Endodermal cell (in vitro differentiated cells): ENCODE results near the gene FBXL19. TPM values are rescaled to one million over a fixed set of nuclear protein-coding genes. Genes with fewer than 3 reads are reported as not detected.
A peak's percentile ranks its signal among the peaks of the same experiment; 100 is the strongest.

Experiments used
- DNase-seq: peaks from one replicate; pipeline ENCODE4 v3.0.0-alpha.2; 2017
- H3K27ac ChIP-seq: 2 replicates; pipeline ENCODE4 v1.5.1; 2013; ENCODE audit warnings: mild to moderate bottlenecking, low read depth, low read length, moderate library complexity
- H3K27me3 ChIP-seq: 2 replicates; pipeline ENCODE4 v1.6.1; 2013; ENCODE audit warnings: mild to moderate bottlenecking, low read length, moderate library complexity; ENCODE audit not compliant: insufficient read depth, control insufficient read depth, poor library complexity, severe bottlenecking
- H3K36me3 ChIP-seq: 2 replicates; pipeline ENCODE4 v1.7.0; 2013; ENCODE audit warnings: mild to moderate bottlenecking, low read length, moderate library complexity; ENCODE audit not compliant: control insufficient read depth, insufficient read depth
- H3K4me1 ChIP-seq: one replicate; pipeline ENCODE4 v1.7.0; 2013; ENCODE audit warnings: low read length; ENCODE audit not compliant: control insufficient read depth, insufficient read depth
- H3K4me3 ChIP-seq: 2 replicates; pipeline ENCODE4 v1.5.1; 2013; ENCODE audit warnings: mild to moderate bottlenecking, low read length, moderate library complexity
- H3K9ac ChIP-seq: 2 replicates; pipeline ENCODE4 v1.6.1; 2013; ENCODE audit warnings: mild to moderate bottlenecking, low read length, moderate library complexity; ENCODE audit not compliant: poor library complexity, severe bottlenecking; ENCODE audit errors: extremely low read depth
- H3K9me3 ChIP-seq: 2 replicates; pipeline ENCODE4 v1.6.1; 2013; ENCODE audit warnings: mild to moderate bottlenecking, low read length, moderate library complexity; ENCODE audit not compliant: control insufficient read depth
- H3K27ac Mint-ChIP-seq: 2 replicates; pipeline ENCODE4 v1.8.0; 2020; ENCODE audit warnings: mixed read lengths
- H3K27me3 Mint-ChIP-seq: 2 replicates; pipeline ENCODE4 v1.8.0; 2021; ENCODE audit warnings: mild to moderate bottlenecking, mixed read lengths; ENCODE audit not compliant: insufficient read depth
- H3K36me3 Mint-ChIP-seq: 2 replicates; pipeline ENCODE4 v1.8.0; 2020; ENCODE audit warnings: low read depth, mixed read lengths
- H3K4me1 Mint-ChIP-seq: 2 replicates; pipeline ENCODE4 v1.8.0; 2020; ENCODE audit warnings: mixed read lengths
- H3K4me3 Mint-ChIP-seq: 2 replicates; pipeline ENCODE4 v1.8.0; 2020; ENCODE audit warnings: mild to moderate bottlenecking, moderate library complexity, mixed read lengths
- H3K9me3 Mint-ChIP-seq: 2 replicates; pipeline ENCODE4 v1.8.0; 2020; ENCODE audit warnings: mild to moderate bottlenecking, mixed read lengths
- CTCF ChIP-seq: fragments of 200-600 bp; sonication (generic); conservative IDR thresholded peaks from 2 replicates; pipeline ENCODE4 v1.5.0; 2021; ENCODE audit warnings: antibody characterized with exemption, mild to moderate bottlenecking
- WGBS, 2 experiments: methylation state at CpG; one replicate each; pipeline versions ENCODE4 v1.1.5 to v1.1.7; 2013; ENCODE audit warnings: missing lambda C conversion rate in 2 of 2, mixed read lengths in 1 of 2; ENCODE audit not compliant: insufficient coverage in 1 of 2, insufficient read length in 1 of 2; 5-methylcytosine and 5-hydroxymethylcytosine counted together
- total RNA-seq, 2 donors: library from RNA; stranded (reverse); fragmentation: NEBNext Ultra II Directional in 1 of 2; extraction: Animal tissue kit (Norgen Biotek cat#: 25700) in 1 of 2; gene quantifications; 2 replicates in 1 of 2; 3 replicates in 1 of 2; pipeline ENCODE4 v1.2.1, GENCODE V29; 2021

FBXL19 gene
- total RNA-seq, 2 donors from 2014 or later: 74.0 to 84.3 TPM

GRCh38 chr16:30991052-30991451, 67.7 kb downstream of the FBXL19 start:
- peak overlapping the region; percentile 55 for H3K27ac Mint-ChIP-seq
- Histone ChIP-seq H3K27me3 (peaks cover 3% of the 10 kb centered on the region), H3K9ac (no peak overlapping the region), H3K4me3 (no peak overlapping the region), H3K36me3 (no peaks in the 10 kb centered on the region), H3K9me3 (no peaks in the 10 kb centered on the region), H3K4me1 (no peaks in the 10 kb centered on the region), H3K27ac (no peak overlapping the region)
- H3K4me3 Mint-ChIP-seq: no peak overlapping the region
- WGBS, 2 experiments: 40 to 80% methylated on average over 2 to 8 of the region's 8 CpGs
- no peak for DNase-seq
- no peak for TF ChIP-seq CTCF
- H3K27me3 Mint-ChIP-seq: peaks cover 4% of the 10 kb centered on the region
- H3K4me1 Mint-ChIP-seq: no peaks in the 10 kb centered on the region
- H3K9me3 Mint-ChIP-seq: no peaks in the 10 kb centered on the region
- peaks cover 3% of the 10 kb centered on the region for H3K36me3 Mint-ChIP-seq

DNA sequence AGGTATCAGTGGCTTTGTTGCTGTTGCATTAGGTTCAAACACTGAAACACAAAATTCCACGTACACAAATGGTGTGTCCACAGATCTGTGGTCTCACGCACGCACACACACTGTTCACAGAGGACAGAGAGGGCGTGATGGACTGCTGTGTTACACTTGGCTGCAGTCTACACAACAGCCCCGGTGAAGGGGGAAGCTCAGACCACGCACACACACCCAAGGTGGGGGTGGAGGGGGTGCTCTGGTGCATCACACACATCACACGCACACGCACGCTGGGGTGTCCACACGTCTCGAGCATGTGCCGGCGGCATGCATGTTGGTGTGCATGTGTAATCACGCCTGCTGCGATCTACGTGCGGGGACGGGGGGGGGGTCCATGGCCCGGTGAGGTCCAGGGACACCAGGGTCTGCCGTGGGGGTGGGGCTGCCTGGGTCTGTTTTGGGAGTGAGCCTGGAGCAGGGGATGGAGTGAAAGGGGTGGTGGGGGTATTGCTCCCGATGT, 69.0 kb downstream of the FBXL19 start:
- Histone ChIP-seq H3K36me3 (no peaks in the 10 kb centered on the region), H3K9ac (no peak overlapping the region), H3K4me3 (no peak overlapping the region), H3K4me1 (no peaks in the 10 kb centered on the region), H3K27me3 (peaks cover 15% of the 10 kb centered on the region), H3K9me3 (no peaks in the 10 kb centered on the region), H3K27ac (no peak overlapping the region)
- H3K27me3 Mint-ChIP-seq: peaks cover 13% of the 10 kb centered on the region
- TF ChIP-seq CTCF: no peak
- WGBS, 2 experiments: 94 to 98% methylated on average over 10 to 21 of the region's 21 CpGs
- H3K4me3 Mint-ChIP-seq: no peak overlapping the region
- no peaks in the 10 kb centered on the region for H3K36me3 Mint-ChIP-seq
- H3K4me1 Mint-ChIP-seq: no peaks in the 10 kb centered on the region
- no peaks in the 10 kb centered on the region for H3K9me3 Mint-ChIP-seq
- no peak for DNase-seq
- no peak overlapping the region for H3K27ac Mint-ChIP-seq

DNA sequence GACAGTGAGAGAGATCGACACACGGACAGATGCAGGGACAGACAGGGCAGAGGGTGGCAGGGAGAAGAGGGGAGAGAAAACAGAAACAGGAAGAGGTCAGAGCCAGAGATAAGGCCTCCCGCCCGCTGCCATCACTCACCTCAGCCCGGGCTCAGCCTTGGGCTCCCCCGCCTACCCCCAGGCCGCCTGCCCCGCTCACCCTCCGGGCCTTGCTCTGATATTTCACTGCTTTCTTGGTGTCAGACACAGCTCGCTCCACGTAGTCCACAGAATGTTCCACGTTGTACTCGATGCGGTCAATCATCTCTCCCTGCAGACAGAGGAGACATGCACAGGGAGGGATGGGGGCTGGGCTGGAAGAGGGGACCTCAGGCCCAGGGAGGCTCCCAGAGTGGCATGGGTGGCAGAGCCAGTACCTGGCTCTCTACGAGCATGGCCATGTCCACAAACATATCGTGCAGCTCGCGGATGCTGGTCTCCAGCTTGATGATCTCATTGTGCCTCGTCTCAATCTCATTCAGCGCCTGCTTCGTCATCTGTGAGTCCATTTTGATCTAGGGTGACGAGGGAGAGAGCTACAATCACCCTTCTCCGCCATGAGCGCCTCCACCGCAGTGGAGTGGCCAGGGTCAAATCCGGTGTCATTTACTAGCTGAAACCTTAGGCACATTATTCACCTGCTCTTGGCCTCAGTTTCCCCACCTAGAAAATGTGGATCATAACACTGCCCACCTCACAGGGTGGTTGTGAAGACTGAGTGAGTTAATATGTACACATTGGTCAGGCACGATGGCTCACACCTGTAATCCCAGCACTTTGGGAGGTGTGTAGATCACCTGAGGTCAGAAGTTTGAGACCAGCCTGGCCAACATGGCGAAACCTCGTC, 69.8 kb downstream of the FBXL19 start:
- WGBS, 2 experiments: 90 to 93% methylated on average over 19 to 29 of the region's 29 CpGs

More for the DNA sequence above, 69.8 kb downstream of the FBXL19 start:
- no peaks in the 10 kb centered on the region for H3K9me3 ChIP-seq
- Mint-ChIP-seq H3K4me3 (no peak overlapping the region), H3K27ac (no peak overlapping the region), H3K36me3 (no peaks in the 10 kb centered on the region), H3K4me1 (no peaks in the 10 kb centered on the region), H3K9me3 (no peaks in the 10 kb centered on the region), H3K27me3 (peaks cover 22% of the 10 kb centered on the region)
- no peak overlapping the region for H3K27ac ChIP-seq
- no peak for TF ChIP-seq CTCF
- H3K36me3 ChIP-seq: no peaks in the 10 kb centered on the region
- no peaks in the 10 kb centered on the region for H3K4me1 ChIP-seq
- no peak overlapping the region for H3K9ac ChIP-seq
- DNase-seq: no peak
- no peak overlapping the region for H3K4me3 ChIP-seq
- H3K27me3 ChIP-seq: peaks cover 23% of the 10 kb centered on the region
